Testis (tissue), 2 donors: ENCODE results near the gene SYNGR1.

Source experiments
- CTCF ChIP-seq, 3 experiments: fragments of 450-650 bp in 2 of 3; fragments of 200-600 bp in 1 of 3; sonication (generic) in 1 of 3; IDR thresholded peaks; one replicate each; pipeline ENCODE4 v1.5.1; 2016 to 2019; ENCODE audit warnings: antibody characterized with exemption in 3 of 3, mild to moderate bottlenecking in 2 of 3, moderate library complexity in 1 of 3
- POLR2A ChIP-seq: fragments of 450-650 bp; IDR thresholded peaks from one replicate; pipeline ENCODE4 v1.6.1; 2017; ENCODE audit warnings: antibody characterized with exemption, mild to moderate bottlenecking, moderate library complexity

GRCh38 chr22:39306456-39307361, 43.1 kb upstream of the SYNGR1 start:
- TF ChIP-seq CTCF (IDR thresholded peaks at IDR 0.05) (no peak), POLR2A (no peak)
